PC-9 (cell line): Measurements from ENCODE around the gene CT45A10. TPM values are rescaled to one million over a fixed set of nuclear protein-coding genes. Genes with fewer than 3 reads are reported as not detected.
A peak's percentile ranks its signal among the peaks of the same experiment; 100 is the strongest.
"Not testable (repeated sequence)": the region's sequence is repeated elsewhere in the genome, so short reads cannot be mapped to it uniquely, and the experiment has no call there.

ENCODE experiments used
- BruUV-seq: library from RNA; stranded (reverse); fragments of 400-500 nt; replicated peaks from 2 replicates; lab custom pipeline; 2021; lab: Mats Ljungman, UMichigan
- CTCF ChIA-PET: fragments of 300-600 bp; sonication (Branson Sonifier 250); formaldehyde crosslinking; loops from one replicate; lab custom pipeline; 2022; ENCODE audit warnings: antibody characterized with exemption; lab: Charles Lee
- POLR2A ChIA-PET: fragments of 300-600 bp; sonication (Branson Sonifier 250); formaldehyde crosslinking; loops from one replicate; lab custom pipeline; 2022; ENCODE audit warnings: antibody characterized with exemption; ENCODE audit not compliant: unreplicated experiment; lab: Charles Lee
- DNase-seq, 2 experiments: peaks; one replicate each; pipeline versions ENCODE4 v3.0.0 to v3.0.0-alpha.2; 2015 to 2022; ENCODE audit warnings: mixed read lengths in 1 of 2
- H2AFZ ChIP-seq: fragments of 200-600 bp; sonication (generic); 2 replicates; pipeline ENCODE4 v1.8.1; 2017; ENCODE audit warnings: antibody characterized with exemption
- H3F3A ChIP-seq: fragments of 200-600 bp; sonication (generic); 2 replicates; pipeline ENCODE4 v1.8.1; 2017; ENCODE audit warnings: antibody characterized with exemption, mild to moderate bottlenecking, low read depth; ENCODE audit not compliant: insufficient read depth
- H3K27ac ChIP-seq: fragments of 200-600 bp; sonication (generic); 2 replicates; pipeline ENCODE4 v1.6.1; 2016; ENCODE audit warnings: mixed run types
- H3K27me3 ChIP-seq: fragments of 200-600 bp; sonication (generic); 2 replicates; pipeline ENCODE4 v1.6.1; 2016; ENCODE audit warnings: low read depth, mixed run types; ENCODE audit not compliant: insufficient read depth
- H3K36me3 ChIP-seq: fragments of 200-600 bp; sonication (generic); 2 replicates; pipeline ENCODE4 v1.6.1; 2016; ENCODE audit warnings: low read depth, mixed run types
- H3K4me1 ChIP-seq: fragments of 200-600 bp; sonication (generic); replicated peaks from 2 replicates; pipeline ENCODE4 v1.6.1; 2016; ENCODE audit warnings: mixed run types; ENCODE audit not compliant: insufficient read depth
- H3K4me2 ChIP-seq: fragments of 200-600 bp; sonication (generic); 2 replicates; pipeline ENCODE4 v1.6.1; 2017; ENCODE audit warnings: mixed run types
- H3K4me3 ChIP-seq: fragments of 200-600 bp; sonication (generic); 2 replicates; pipeline ENCODE4 v1.6.1; 2016; ENCODE audit warnings: mixed run types
- H3K79me2 ChIP-seq: fragments of 200-600 bp; sonication (generic); 2 replicates; pipeline ENCODE4 v1.6.1; 2017; ENCODE audit warnings: low read depth, mixed run types
- H3K9me2 ChIP-seq: fragments of 200-600 bp; sonication (generic); 2 replicates; pipeline ENCODE4 v1.8.1; 2017; ENCODE audit warnings: mild to moderate bottlenecking; ENCODE audit not compliant: insufficient read depth
- H3K9me3 ChIP-seq: fragments of 200-600 bp; sonication (generic); 2 replicates; pipeline ENCODE4 v1.8.1; 2016; ENCODE audit warnings: low read depth; ENCODE audit not compliant: insufficient read depth
- H4K20me1 ChIP-seq: fragments of 200-600 bp; sonication (generic); 2 replicates; pipeline ENCODE4 v1.8.1; 2017; ENCODE audit not compliant: insufficient read depth
- EZH2 ChIP-seq: fragments of 200-600 bp; sonication (generic); IDR thresholded peaks from 2 replicates; pipeline ENCODE4 v1.8.0; 2017; ENCODE audit warnings: antibody characterized with exemption, low read depth
- intact Hi-C: fragments of 100-400 bp; cut with micrococcal nuclease; formaldehyde crosslinking; loops from one replicate; pipeline ENCODE4 v1.10.0; 2022; ENCODE audit not compliant: unreplicated experiment
- total RNA-seq: library from RNA; stranded (reverse); gene quantifications from 2 replicates; pipeline ENCODE4 v1.2.3, GENCODE V29; 2021
- TF ChIP-seq, protein P1 (sequence below): fragments of 200-600 bp; sonication (generic); conservative IDR thresholded peaks from 2 replicates; pipeline ENCODE4 v1.6.1; 2017; ENCODE audit warnings: mixed run types, antibody characterized with exemption, mild to moderate bottlenecking, moderate library complexity

CT45A10 gene
- total RNA-seq, 1 experiment from 2014 or later, result not detected

DNA sequence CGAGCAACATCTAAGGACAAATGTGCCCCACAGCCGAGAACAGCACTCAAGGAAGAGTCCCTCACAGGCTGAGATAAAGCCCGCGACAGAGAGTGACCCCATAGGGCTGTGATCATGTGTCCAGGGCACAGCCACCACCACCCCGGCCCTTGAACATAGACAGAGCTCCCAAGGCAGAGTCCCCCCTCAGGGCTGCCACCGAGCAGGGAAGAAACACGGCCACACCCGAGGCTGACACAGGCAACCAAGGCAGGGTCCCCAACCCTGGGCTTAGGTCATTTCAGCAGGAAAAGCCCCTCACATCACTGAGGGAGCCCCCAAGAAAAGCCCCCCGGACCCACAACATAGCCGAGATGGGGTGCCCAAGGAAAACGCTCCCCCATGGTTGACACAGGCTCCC, 463 bp downstream of the CT45A10 start:
- Histone ChIP-seq H3K9me3 (no peaks in the 10 kb centered on the region), H3F3A (no peaks in the 10 kb centered on the region), H3K4me1 (no peaks in the 10 kb centered on the region), H4K20me1 (no peaks in the 10 kb centered on the region), H3K36me3 (no peaks in the 10 kb centered on the region), H2AFZ (no peak overlapping the region), H3K4me2 (no peak overlapping the region), H3K4me3 (no peak overlapping the region), H3K27ac (no peak overlapping the region), H3K9me2 (no peaks in the 10 kb centered on the region), H3K27me3 (peaks cover 61% of the 10 kb centered on the region), H3K79me2 (no peaks in the 10 kb centered on the region)
- intact Hi-C loops, result no loop called here
- BruUV-seq, result no TSS peak
- POLR2A ChIA-PET, result interaction anchor here (0.5 kb wide), 1 partner anchor 333 kb away, joined by 3 read pairs; no protein-coding TSS in a partner anchor
- no peak for TF ChIP-seq EZH2
- TF ChIP-seq, protein P1, sequence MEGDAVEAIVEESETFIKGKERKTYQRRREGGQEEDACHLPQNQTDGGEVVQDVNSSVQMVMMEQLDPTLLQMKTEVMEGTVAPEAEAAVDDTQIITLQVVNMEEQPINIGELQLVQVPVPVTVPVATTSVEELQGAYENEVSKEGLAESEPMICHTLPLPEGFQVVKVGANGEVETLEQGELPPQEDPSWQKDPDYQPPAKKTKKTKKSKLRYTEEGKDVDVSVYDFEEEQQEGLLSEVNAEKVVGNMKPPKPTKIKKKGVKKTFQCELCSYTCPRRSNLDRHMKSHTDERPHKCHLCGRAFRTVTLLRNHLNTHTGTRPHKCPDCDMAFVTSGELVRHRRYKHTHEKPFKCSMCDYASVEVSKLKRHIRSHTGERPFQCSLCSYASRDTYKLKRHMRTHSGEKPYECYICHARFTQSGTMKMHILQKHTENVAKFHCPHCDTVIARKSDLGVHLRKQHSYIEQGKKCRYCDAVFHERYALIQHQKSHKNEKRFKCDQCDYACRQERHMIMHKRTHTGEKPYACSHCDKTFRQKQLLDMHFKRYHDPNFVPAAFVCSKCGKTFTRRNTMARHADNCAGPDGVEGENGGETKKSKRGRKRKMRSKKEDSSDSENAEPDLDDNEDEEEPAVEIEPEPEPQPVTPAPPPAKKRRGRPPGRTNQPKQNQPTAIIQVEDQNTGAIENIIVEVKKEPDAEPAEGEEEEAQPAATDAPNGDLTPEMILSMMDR, result no peak
- CTCF ChIA-PET, result interaction anchor here (0.6 kb wide), 1 partner anchor 67 kb away, joined by 3 read pairs; no protein-coding TSS in a partner anchor
- no peak for DNase-seq

DNA sequence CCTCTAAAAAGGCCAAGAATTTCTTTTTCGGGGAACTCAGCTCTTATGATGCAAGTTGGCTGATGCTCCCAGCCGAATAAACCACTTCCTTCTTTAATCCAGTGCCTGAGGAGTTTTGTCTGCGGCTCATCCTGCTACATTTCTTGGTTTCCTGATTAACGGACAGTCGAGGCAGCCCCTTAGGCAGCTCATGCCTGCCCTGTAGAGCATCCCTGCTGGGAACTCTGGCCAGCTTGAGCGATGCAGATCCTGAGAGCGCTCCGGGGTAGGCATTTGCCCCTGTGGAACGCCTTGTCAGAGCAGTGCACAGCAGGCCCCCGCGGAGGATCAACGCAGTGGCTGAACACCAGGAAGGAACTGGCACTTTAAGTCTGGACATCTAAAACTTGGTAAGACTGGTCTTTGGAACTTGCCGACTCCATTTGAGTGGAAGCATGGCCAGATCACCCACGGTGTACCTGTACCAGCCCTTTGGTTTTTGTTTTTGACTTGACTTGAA, 3.1 kb downstream of the CT45A10 start:
- CTCF ChIA-PET, result no interaction called here
- H3K4me3 ChIP-seq, result no peak overlapping the region
- H3K27me3 ChIP-seq, result peaks cover 46% of the 10 kb centered on the region
- DNase-seq, result no peak
- H3K9me3 ChIP-seq, result no peaks in the 10 kb centered on the region
- H3K4me2 ChIP-seq, result no peak overlapping the region
- H3K27ac ChIP-seq, result no peak overlapping the region
- H2AFZ ChIP-seq, result no peak overlapping the region
- H3F3A ChIP-seq, result no peaks in the 10 kb centered on the region
- BruUV-seq, result no TSS peak
- POLR2A ChIA-PET, result no interaction called here
- intact Hi-C loops, result no loop called here
- no peaks in the 10 kb centered on the region for H4K20me1 ChIP-seq
- H3K36me3 ChIP-seq, result no peaks in the 10 kb centered on the region
- no peaks in the 10 kb centered on the region for H3K79me2 ChIP-seq
- no peak for TF ChIP-seq EZH2
- TF ChIP-seq, protein P1, result no peak
- H3K9me2 ChIP-seq, result no peaks in the 10 kb centered on the region
- H3K4me1 ChIP-seq, result no peaks in the 10 kb centered on the region

DNA sequence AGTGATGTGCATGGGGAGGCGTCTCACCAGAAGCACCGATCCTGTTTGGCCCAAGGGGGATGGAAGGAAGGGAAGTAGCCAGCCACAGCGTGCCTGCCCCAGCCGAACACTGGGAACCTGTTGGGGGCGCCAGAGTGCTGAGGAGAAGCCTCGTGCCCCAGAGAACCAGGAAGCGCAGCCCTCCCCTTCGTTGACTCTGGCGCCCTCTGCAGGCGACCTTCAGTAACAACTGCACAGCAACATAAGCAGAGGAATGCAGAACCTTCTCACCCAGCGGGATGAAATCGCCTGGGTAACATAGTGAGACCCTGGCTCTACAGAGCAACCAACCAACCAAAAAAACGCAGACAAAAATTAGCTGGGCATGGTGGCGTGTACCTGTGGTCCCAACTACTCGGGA, 4.3 kb downstream of the CT45A10 start:
- H4K20me1 ChIP-seq, H3K4me2 ChIP-seq, H2AFZ ChIP-seq, CTCF ChIA-PET, intact Hi-C loops, H3K9me2 ChIP-seq, H3K9me3 ChIP-seq, H3K27ac ChIP-seq, BruUV-seq, H3K79me2 ChIP-seq, H3K36me3 ChIP-seq, POLR2A ChIA-PET, H3K4me1 ChIP-seq, H3F3A ChIP-seq, H3K4me3 ChIP-seq: not testable (repeated sequence)
- peaks cover 34% of the 10 kb centered on the region for H3K27me3 ChIP-seq
- TF ChIP-seq, protein P1, result peak; percentile 39; the same call in 1 of the 2 replicates
- peak in 1 of 2 experiments; percentile 4 for DNase-seq

DNA sequence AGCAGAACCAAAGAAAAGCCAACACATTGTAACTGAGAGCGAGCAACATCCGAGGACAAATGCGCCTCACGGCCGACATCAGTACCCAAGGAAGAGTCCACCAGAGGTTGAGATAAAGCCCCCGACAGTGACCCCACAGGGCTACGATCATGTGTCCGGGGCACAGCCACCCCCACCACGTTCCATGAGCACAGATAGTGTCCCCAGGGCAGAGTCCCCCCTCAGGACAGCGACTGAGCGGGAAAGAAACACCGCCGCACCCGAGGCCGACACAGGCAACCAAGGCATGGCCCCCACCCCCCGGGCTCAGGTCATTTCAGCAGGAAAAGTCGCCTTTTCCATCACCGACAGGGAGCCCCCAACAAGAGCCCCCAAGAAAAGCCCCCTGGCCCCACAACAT, 5.0 kb downstream of the CT45A10 start:
- H2AFZ ChIP-seq, intact Hi-C loops, H3K4me1 ChIP-seq, CTCF ChIA-PET, H3K9me3 ChIP-seq, H3K4me3 ChIP-seq, H3K36me3 ChIP-seq, H3K9me2 ChIP-seq, H3K4me2 ChIP-seq, BruUV-seq, H4K20me1 ChIP-seq, H3F3A ChIP-seq, H3K27ac ChIP-seq, DNase-seq, H3K79me2 ChIP-seq, POLR2A ChIA-PET: not testable (repeated sequence)
- H3K27me3 ChIP-seq, result peaks cover 31% of the 10 kb centered on the region

DNA sequence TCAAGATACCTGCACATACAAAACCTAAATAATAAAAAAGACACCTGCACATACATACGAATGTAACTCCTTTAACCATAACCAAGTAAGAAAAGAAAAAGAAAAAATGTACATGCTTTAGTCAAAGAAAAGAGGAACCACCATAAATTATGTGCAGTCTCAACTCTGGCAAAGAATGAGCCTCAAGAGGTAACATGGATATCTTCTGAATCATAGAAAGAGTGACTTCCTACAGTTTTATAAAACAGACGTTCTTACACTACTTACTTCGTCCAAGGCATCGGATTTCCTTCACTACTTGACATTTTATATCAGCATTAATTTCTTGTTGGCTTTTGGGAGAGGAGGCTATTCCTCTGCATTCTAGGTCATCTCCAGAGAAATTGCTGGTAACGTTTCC, 10.5 kb downstream of the CT45A10 start:
- BruUV-seq, H3K4me2 ChIP-seq, H3K27me3 ChIP-seq, H2AFZ ChIP-seq, H3K4me1 ChIP-seq, CTCF ChIA-PET, H3F3A ChIP-seq, H3K9me3 ChIP-seq, intact Hi-C loops, POLR2A ChIA-PET, H3K4me3 ChIP-seq, H4K20me1 ChIP-seq, H3K9me2 ChIP-seq, DNase-seq, H3K79me2 ChIP-seq, H3K27ac ChIP-seq, H3K36me3 ChIP-seq: not testable (repeated sequence)
